ENCODE data around the gene PRICKLE4.

PRICKLE4 gene, protein sequence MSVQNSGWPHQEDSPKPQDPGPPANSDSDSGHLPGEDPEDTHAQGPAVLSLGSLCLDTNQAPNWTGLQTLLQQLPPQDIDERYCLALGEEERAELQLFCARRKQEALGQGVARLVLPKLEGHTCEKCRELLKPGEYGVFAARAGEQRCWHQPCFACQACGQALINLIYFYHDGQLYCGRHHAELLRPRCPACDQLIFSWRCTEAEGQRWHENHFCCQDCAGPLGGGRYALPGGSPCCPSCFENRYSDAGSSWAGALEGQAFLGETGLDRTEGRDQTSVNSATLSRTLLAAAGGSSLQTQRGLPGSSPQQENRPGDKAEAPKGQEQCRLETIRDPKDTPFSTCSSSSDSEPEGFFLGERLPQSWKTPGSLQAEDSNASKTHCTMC

DNA sequence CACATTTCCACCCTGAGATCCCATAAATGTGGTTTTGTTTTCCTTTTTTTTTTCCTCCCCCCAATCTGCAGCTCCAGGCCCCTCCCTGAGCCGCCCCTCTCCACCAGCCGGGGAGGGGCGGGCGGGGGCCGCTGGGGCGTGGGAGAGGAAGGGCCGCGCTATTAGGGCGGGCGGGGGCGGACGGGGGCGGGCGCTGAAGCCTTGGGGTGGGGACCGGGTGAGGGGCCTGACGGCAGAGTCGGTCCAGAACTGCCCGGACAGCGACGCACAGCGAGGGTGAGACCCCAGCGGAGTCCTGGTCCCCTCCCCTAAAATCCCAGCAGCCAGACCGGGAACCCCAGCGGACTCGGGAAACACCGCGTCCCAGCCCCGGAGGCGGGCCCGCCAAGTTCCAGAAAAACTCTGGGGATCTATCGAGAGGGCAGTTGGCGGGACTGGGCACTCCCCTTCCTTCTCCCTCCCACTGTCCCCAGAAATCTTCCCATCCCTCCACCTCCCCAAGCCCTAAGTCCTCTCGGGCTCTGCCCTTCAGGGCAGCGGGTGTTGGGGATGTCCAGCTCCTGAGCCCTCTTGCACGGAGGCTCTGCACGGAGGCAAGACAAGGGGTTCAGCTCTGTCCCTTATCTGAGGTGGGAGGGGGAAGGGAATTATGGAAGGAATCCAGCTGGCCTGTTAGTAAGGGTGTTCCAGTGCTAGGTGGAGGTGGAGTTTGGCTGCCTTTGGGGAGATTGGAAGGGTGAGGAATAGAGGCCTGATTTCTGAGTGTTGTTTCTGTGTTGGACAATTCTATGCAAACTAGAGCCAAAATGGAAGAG lies at the start of gene PRICKLE4:
TSS of gene PRICKLE4 (plus strand) at position 232 of the 815 bp plus-strand sequence. CDS start 2,692 bp downstream, outside the sequence.
- TF ChIP-seq, protein P1, sequence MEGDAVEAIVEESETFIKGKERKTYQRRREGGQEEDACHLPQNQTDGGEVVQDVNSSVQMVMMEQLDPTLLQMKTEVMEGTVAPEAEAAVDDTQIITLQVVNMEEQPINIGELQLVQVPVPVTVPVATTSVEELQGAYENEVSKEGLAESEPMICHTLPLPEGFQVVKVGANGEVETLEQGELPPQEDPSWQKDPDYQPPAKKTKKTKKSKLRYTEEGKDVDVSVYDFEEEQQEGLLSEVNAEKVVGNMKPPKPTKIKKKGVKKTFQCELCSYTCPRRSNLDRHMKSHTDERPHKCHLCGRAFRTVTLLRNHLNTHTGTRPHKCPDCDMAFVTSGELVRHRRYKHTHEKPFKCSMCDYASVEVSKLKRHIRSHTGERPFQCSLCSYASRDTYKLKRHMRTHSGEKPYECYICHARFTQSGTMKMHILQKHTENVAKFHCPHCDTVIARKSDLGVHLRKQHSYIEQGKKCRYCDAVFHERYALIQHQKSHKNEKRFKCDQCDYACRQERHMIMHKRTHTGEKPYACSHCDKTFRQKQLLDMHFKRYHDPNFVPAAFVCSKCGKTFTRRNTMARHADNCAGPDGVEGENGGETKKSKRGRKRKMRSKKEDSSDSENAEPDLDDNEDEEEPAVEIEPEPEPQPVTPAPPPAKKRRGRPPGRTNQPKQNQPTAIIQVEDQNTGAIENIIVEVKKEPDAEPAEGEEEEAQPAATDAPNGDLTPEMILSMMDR (IDR thresholded peaks at IDR 0.05; ENCODE audit: borderline replicate concordance, control extremely low read depth, extremely low read depth, insufficient read depth, missing control alignments), result no peak
- in situ Hi-C loops (cut with MboI; ENCODE audit: low sequenced_read_pairs, unreplicated experiment), result no loop called here

DNA sequence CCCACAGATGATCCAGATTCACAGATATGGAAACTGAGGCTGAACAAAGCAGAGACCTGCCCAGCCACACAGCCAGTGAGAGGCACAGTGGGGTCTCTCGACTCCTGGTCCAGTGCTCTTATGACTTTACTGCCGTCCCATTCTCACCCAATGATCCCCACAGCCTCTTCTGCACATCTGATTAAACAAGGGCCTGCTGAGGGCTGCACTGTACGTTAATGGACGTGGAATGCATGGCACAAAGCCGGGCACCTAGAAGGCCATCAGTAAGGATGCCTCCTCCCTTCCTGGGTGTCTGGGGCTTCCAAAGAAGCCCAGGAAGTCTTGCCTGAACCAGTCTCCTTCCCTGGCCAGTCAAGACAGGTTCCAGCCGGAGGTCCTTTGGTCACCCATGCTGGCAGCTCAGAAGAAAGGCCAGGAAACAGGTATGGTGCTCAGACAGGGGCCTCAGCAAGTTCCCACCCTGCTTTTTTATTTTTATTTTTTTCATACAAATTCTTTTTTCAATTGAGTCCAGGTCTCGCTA lies 49.0 kb upstream of the PRICKLE4 start:
- TF ChIP-seq, protein P1 (IDR thresholded peaks at IDR 0.05; ENCODE audit: borderline replicate concordance, control extremely low read depth, extremely low read depth, insufficient read depth, missing control alignments), result no peak
- in situ Hi-C loops (cut with MboI; ENCODE audit: low sequenced_read_pairs, unreplicated experiment), result no loop called here
- DNase-seq (ENCODE audit: low spot score), result no peak

More for the DNA sequence above, at the start of gene PRICKLE4:
- DNase-seq (ENCODE audit: low spot score), result no peak

DNA sequence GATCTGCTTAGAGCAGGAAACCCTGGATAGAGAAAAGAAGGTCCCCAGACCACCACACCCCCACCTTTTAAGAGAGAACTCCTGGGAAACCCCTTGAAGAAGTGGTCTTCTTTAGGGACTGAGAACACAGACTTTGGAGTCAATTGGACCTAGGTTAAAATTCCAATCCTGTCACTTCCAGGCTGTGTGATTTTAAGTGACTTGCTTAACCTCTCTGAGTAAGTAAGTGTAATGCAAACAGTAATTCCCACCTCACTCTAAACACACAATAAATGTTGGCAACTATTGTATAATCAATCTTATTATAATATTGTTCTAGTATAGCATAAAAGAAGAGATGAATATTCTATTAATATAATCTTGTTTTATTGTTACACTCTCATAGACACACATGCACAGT lies 48.4 kb upstream of the PRICKLE4 start:
- in situ Hi-C loops (cut with MboI; ENCODE audit: low sequenced_read_pairs, unreplicated experiment), result no loop called here
- DNase-seq (ENCODE audit: low spot score), result no peak
- TF ChIP-seq, protein P1 (IDR thresholded peaks at IDR 0.05; ENCODE audit: borderline replicate concordance, control extremely low read depth, extremely low read depth, insufficient read depth, missing control alignments), result no peak

DNA sequence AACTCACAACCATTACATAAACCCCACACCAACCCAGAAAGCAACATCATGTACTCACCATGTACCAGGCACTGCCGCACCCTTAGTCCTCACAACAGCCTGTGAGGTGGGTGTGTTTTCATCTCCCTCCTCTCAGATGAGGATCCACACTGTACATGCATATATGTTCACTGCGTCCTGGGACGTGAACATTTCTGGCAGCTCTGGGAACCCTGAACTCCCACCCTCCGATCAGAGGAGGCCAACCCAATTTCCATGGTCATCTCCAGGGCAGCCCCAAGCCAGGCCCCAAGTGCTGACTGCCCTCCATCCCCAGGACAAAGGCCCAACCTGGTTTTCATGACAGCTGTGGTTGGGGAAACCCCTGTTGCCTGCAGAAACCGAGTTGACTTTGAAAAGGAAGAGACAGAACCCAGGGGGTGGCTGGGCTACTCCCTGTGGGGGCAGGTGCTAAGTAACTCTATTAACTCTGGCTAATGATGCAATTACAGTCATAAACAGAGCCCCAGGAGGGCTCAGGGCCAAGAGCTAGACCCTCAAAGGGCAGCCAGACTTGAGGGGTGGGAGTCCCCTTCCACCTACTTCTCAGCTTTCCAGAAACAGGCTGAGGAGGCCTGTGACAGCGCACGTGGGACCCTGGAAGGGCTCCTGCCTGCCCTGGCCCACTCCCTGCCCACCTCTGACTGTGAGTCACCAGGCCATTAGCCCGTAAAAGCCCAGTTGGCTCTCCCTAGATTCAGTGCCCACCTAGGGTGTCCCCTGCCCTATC lies 47.8 kb upstream of the PRICKLE4 start:
- TF ChIP-seq, protein P1 (IDR thresholded peaks at IDR 0.05; ENCODE audit: borderline replicate concordance, control extremely low read depth, extremely low read depth, insufficient read depth, missing control alignments), result no peak
- peak; percentile 85 for DNase-seq (ENCODE audit: low spot score)

DNA sequence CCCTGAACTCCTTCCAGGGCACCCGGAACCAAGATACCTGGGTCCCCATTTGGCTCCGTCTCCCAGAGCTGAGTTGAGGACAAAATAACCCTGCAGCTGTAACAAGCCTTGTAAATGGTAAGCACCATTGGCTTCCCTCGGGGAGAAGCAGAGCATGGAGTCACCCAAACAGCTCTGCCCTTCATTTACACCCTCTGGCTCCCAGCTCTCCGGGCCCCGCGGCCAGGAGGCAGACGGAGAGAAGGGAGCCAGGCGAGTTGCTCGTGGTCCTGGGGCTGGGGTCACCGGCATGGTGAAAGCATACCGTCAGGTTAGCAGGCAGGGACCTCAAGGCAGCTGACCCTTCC lies 47.2 kb upstream of the PRICKLE4 start:
- in situ Hi-C loops (cut with MboI; ENCODE audit: low sequenced_read_pairs, unreplicated experiment), result no loop called here
- DNase-seq (ENCODE audit: low spot score), result no peak
- TF ChIP-seq, protein P1 (IDR thresholded peaks at IDR 0.05; ENCODE audit: borderline replicate concordance, control extremely low read depth, extremely low read depth, insufficient read depth, missing control alignments), result no peak

More for the DNA sequence above, 47.8 kb upstream of the PRICKLE4 start:
- in situ Hi-C loops (cut with MboI; ENCODE audit: low sequenced_read_pairs, unreplicated experiment), result no loop called here
